Cardiac fibroblast (primary cell): Measurements from ENCODE around the gene ASTN2.

Experiments
- DNase-seq, 2 donors: peaks; one replicate each; pipeline versions ENCODE4 v3.0.0 to v3.0.0-alpha.2; 2010; ENCODE audit warnings: low read depth in 2 of 2
- H3K4me3 ChIP-seq, 2 donors: replicated peaks in 1 of 2; 1 replicate in 1 of 2; 2 replicates in 1 of 2; pipeline ENCODE4 v1.5.1; 2011; ENCODE audit warnings: low read depth in 2 of 2, low read length in 2 of 2, mild to moderate bottlenecking in 2 of 2, moderate library complexity in 1 of 2
- TF ChIP-seq, protein P1 (sequence below): IDR thresholded peaks from one replicate; pipeline ENCODE4 v1.5.1; 2011; ENCODE audit warnings: low read depth, mild to moderate bottlenecking, low read length, inconsistent platforms

Gene ASTN2

GRCh38 chr9:116713271-116713670 lies 701.6 kb downstream of the ASTN2 start:
- H3K4me3 ChIP-seq = no peak overlapping the region
- DNase-seq = no peak
- TF ChIP-seq, protein P1, sequence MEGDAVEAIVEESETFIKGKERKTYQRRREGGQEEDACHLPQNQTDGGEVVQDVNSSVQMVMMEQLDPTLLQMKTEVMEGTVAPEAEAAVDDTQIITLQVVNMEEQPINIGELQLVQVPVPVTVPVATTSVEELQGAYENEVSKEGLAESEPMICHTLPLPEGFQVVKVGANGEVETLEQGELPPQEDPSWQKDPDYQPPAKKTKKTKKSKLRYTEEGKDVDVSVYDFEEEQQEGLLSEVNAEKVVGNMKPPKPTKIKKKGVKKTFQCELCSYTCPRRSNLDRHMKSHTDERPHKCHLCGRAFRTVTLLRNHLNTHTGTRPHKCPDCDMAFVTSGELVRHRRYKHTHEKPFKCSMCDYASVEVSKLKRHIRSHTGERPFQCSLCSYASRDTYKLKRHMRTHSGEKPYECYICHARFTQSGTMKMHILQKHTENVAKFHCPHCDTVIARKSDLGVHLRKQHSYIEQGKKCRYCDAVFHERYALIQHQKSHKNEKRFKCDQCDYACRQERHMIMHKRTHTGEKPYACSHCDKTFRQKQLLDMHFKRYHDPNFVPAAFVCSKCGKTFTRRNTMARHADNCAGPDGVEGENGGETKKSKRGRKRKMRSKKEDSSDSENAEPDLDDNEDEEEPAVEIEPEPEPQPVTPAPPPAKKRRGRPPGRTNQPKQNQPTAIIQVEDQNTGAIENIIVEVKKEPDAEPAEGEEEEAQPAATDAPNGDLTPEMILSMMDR = no peak

- no peak for DNase-seq
- no peak overlapping the region for H3K4me3 ChIP-seq
- TF ChIP-seq, protein P1 = no peak
Observed at GRCh38 chr9:116712781-116713180, 702.1 kb downstream of the ASTN2 start.

DNA sequence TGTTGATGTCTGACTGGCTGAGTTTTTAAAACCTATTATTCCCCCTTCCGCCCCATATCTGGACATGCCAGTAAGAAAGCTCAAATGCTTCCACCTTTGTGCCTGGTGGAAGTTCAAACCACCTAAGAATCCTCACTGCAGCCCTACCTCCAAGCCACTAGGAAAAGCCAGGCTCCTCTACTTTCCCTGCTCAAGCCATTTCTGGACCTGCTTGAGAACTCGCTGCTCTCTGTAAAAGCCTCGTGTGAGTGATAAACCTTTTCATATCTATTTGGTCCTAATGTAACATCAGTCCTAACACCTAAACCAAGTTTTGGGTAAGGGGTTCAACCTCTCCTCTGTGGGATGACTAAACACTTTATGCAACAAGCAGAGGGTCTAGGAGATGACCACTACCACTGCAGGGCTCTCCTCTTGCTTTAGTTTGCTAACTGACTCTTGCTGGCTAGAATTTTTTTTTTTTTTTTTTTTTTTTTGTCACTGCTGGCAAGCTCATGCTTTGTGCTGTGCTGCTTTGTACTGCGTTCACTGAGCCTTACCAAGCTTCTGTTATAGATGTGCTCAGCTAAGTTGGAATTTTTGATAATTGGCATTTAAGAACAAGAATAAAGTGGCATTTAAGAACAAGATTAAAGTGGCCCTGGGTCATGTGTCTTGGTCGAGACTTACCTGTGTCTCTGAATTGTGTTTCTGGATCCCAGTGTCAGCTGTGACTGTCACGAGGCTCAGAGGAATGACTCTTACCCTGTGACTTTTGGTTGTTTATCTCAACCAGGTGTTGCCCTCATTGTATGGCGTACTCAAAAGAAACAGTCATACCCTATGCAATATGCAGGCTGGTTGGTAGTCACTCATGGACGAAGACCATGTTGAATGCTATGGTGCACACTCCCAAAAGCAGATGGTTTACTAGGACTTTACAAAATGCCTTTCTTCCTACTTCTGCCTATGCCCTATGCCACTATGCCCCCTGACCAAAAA lies 708.3 kb downstream of the ASTN2 start:
- H3K4me3 ChIP-seq = no peak overlapping the region
- TF ChIP-seq, protein P1 = no peak
- DNase-seq = no peak

- DNase-seq = no peak
- TF ChIP-seq, protein P1 = no peak
- no peak overlapping the region for H3K4me3 ChIP-seq
Observed at GRCh38 chr9:116705531-116705930, 709.3 kb downstream of the ASTN2 start.

DNA sequence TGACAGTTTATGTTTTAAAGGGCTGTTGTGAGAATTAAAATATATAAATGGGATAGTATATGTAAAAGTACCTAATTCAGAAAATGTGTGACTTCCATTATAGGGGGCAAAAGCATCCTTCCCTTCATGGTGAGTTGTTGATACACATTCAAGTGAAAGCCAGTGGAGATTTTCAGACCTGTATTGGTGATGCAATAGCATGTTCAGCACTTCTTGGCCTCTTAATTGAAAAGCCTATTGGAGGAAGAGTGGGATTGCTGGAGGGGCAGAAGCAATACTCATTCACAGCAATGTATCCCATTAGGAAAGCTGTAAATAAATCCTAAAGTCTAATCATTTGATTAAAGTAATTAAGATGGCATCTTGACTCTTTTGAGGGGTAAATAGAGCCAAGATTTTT lies 710.4 kb downstream of the ASTN2 start:
- TF ChIP-seq, protein P1 = no peak
- DNase-seq = no peak
- no peak overlapping the region for H3K4me3 ChIP-seq

GRCh38 chr9:116703634-116704033 lies 711.2 kb downstream of the ASTN2 start:
- H3K4me3 ChIP-seq = no peak overlapping the region
- DNase-seq = no peak
- TF ChIP-seq, protein P1 = no peak
